Lower leg skin (tissue), 4 donors: ENCODE measurements around the gene ELAPOR1. TPM values are rescaled to one million over a fixed set of nuclear protein-coding genes. Genes with fewer than 3 reads are reported as not detected.

Source experiments
- DNase-seq, 2 donors: peaks; one replicate each; pipeline ENCODE4 v3.0.0-alpha.2; 2019; ENCODE audit warnings: low spot score in 2 of 2
- H3K4me3 ChIP-seq: fragments of 200-600 bp; sonication (generic); 2 replicates; pipeline ENCODE4 v1.5.1; 2017; ENCODE audit warnings: mild to moderate bottlenecking, low read depth; ENCODE audit not compliant: poor library complexity, severe bottlenecking
- CTCF ChIP-seq, 3 donors: fragments of 450-650 bp; IDR thresholded peaks; one replicate each; pipeline ENCODE4 v1.5.1; 2016; ENCODE audit warnings: antibody characterized with exemption in 3 of 3, mild to moderate bottlenecking in 3 of 3, moderate library complexity in 2 of 3
- POLR2A ChIP-seq, 2 donors: fragments of 450-650 bp; IDR thresholded peaks; one replicate each; pipeline ENCODE4 v1.6.1; 2016 to 2017; ENCODE audit warnings: antibody characterized with exemption in 2 of 2, mild to moderate bottlenecking in 1 of 2, moderate library complexity in 1 of 2
- WGBS, 2 donors: methylation state at CpG; one replicate each; pipeline ENCODE4 v1.1.5; 2018; 5-methylcytosine and 5-hydroxymethylcytosine counted together
- intact Hi-C: fragments of 100-400 bp; cut with DNase I; formaldehyde crosslinking; loops from one replicate; pipeline ENCODE4 v1.15.0; 2023; ENCODE audit warnings: low total_unique reads
- total RNA-seq, 4 donors: library from RNA; depleted of rRNA; stranded (reverse); fragments of >200 nt; gene quantifications; one replicate each; pipeline ENCODE4 v1.1.0, GENCODE V29; 2016

ELAPOR1 gene
- total RNA-seq, 4 donors from 2014 or later = 16.4 to 60.0 (median 33.9) TPM

GRCh38 chr1:109091078-109091838 is 22.7 kb upstream of the ELAPOR1 start:
- intact Hi-C loops = no loop called here
- 2 to 3% methylated on average over 13 of the region's 13 CpGs for WGBS, 2 donors
- DNase-seq = no peak
- peak overlapping the region; percentile 68 for H3K4me3 ChIP-seq
- TF ChIP-seq CTCF (IDR thresholded peaks at IDR 0.05) (no peak), POLR2A (IDR thresholded peaks at IDR 0.05) (no peak)

- DNase-seq = no peak
- intact Hi-C loops = no loop called here
- WGBS, 2 donors = 0 to 3% methylated on average over 1 of the region's 1 CpG
- H3K4me3 ChIP-seq = peak overlapping the region; percentile 68
- TF ChIP-seq POLR2A (IDR thresholded peaks at IDR 0.05) (no peak), CTCF (IDR thresholded peaks at IDR 0.05) (no peak)
These were observed 22.1 kb upstream of the ELAPOR1 start for GRCh38 chr1:109091839-109092193.

- WGBS, 2 donors = 66 to 67% methylated on average over 7 of the region's 7 CpGs
- intact Hi-C loops = no loop called here
- no peak overlapping the region for H3K4me3 ChIP-seq
- TF ChIP-seq POLR2A (IDR thresholded peaks at IDR 0.05) = no peak
- TF ChIP-seq CTCF (IDR thresholded peaks at IDR 0.05) = no peak
- DNase-seq = no peak
These were observed 19.5 kb upstream of the ELAPOR1 start for GRCh38 chr1:109094377-109094803.

- 74 to 77% methylated on average over 1 of the region's 1 CpG for WGBS, 2 donors
- TF ChIP-seq CTCF (IDR thresholded peaks at IDR 0.05) = no peak
- no peak for TF ChIP-seq POLR2A (IDR thresholded peaks at IDR 0.05)
- no peak for DNase-seq
- no peak overlapping the region for H3K4me3 ChIP-seq
- intact Hi-C loops = no loop called here
These were observed 19.0 kb upstream of the ELAPOR1 start for GRCh38 chr1:109094871-109095270.

- no peak overlapping the region for H3K4me3 ChIP-seq
- intact Hi-C loops = no loop called here
- TF ChIP-seq POLR2A (IDR thresholded peaks at IDR 0.05) (no peak), CTCF (IDR thresholded peaks at IDR 0.05) (no peak)
- WGBS, 2 donors = 74 to 84% methylated on average over 1 of the region's 1 CpG
- no peak for DNase-seq
These were observed 18.3 kb upstream of the ELAPOR1 start for GRCh38 chr1:109095631-109096030.

- no peak for DNase-seq
- WGBS, 2 donors = 38 to 41% methylated on average over 1 of the region's 1 CpG
- no peak overlapping the region for H3K4me3 ChIP-seq
- intact Hi-C loops = no loop called here
- TF ChIP-seq CTCF (IDR thresholded peaks at IDR 0.05) (no peak), POLR2A (IDR thresholded peaks at IDR 0.05) (no peak)
These were observed 17.8 kb upstream of the ELAPOR1 start for GRCh38 chr1:109096120-109096519.
